ENCODE data around the gene NOVA1. TPM values are rescaled to one million over a fixed set of nuclear protein-coding genes. Genes with fewer than 3 reads are reported as not detected.
A peak's percentile ranks its signal among the peaks of the same experiment; 100 is the strongest.

Gene NOVA1
- total RNA-seq, 1 experiment from 2014 or later, result not detected

GRCh38 chr14:26597071-26597588 lies 703 bp downstream of the NOVA1 start:
- Histone ChIP-seq H3K36me3 (no peaks in the 10 kb centered on the region), H3K9me3 (no peaks in the 10 kb centered on the region), H3K4me3 (peak overlapping the region; percentile 53), H3K27me3 (no peaks in the 10 kb centered on the region; the same call in 1 of the 2 replicates)
- DNase-seq, result no peak

DNA sequence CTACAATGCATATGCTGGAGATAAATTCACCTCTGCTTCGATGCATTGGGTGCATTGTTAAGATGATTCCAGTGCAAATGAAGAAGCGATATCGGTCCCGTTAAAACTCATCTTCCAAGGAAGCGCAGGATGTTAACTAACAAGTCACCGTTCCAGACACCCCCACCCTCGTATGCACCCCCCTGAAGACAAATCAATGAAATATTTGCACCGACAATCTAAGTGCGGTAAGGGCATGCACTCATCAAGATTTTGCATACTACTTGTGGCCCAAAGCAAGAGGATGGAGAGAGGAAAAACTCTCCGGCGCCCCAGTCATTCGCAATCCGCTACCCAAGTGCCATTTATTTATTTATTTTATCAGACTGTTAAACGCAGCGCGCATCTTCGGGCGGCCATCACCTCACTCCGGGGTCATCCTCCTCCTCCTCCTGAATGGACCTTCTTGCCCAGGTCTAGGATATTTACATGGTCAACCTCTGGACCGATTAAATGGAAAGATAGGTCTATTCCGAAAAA lies 1.2 kb downstream of the NOVA1 start:
- peak overlapping the region; percentile 53 for H3K4me3 ChIP-seq
- no peaks in the 10 kb centered on the region for H3K36me3 ChIP-seq
- H3K27me3 ChIP-seq, result no peaks in the 10 kb centered on the region; the same call in 1 of the 2 replicates
- no peaks in the 10 kb centered on the region for H3K9me3 ChIP-seq
- DNase-seq, result no peak

DNA sequence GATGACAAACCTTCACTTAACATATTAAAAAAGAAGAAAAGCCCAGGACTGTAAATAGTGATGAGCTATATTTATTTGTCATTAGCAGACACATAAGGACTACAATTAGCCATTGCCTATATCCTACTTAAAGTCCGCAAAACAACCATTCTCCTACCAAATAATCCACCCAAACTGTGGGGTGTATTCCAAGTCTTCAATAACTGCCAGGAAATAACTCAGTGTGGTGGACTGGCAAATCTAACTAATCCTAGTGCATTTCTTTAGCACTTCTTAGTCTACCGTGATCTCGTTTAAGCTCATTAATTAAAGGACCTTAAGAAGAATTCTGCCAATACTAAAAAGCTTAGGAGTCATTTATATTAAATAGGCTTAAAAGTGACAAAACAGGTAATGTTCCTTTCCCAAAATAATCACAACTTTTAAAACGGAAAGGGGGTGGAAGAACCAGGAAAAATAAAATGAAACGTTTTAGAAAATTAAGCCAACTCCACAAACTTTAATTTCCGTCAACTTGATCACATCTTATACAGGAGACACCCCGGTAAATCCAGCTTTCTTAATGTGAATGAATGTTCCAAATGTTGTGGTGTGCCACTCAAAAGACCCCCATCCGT lies 1.8 kb downstream of the NOVA1 start:
- H3K36me3 ChIP-seq, result no peaks in the 10 kb centered on the region
- no peak for DNase-seq
- H3K27me3 ChIP-seq, result no peaks in the 10 kb centered on the region; the same call in 1 of the 2 replicates
- H3K9me3 ChIP-seq, result no peaks in the 10 kb centered on the region
- peak overlapping the region; percentile 53 for H3K4me3 ChIP-seq

DNA sequence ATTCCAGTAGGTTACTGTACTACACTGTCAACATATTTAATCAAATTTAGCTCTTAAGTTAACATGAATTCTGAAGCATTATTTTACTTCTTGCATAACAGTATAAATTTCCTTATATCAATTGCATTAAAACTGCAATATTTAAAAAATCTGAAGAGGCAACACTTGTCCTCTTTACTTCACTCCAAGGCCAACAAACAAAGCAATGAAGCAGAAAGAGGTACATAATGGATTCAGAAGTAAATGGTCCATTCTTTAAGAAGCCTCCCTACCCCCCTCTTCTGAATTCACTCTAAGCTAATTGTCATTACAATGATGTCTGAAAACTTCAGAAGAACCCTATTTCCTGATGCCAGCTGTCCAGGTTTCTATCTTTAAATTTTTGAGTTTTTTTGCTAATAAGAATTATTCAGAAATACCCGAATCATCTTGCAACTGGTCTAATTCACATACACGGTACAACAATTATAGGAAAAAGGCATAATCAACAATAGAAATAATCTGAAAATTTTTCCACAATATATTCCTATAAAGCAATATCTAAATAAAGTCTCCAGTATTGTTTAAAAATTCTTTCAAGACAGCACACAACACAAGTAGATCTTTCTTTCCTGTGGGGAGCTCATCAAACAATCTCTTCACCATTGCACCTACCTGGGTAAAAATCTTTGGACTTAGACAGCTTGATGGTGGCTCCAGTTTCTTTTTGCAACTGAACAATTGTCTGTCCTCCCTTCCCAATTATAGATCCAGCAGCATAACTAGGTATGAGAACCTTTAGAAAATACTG lies 2.9 kb downstream of the NOVA1 start:
- no peak for DNase-seq
- H3K4me3 ChIP-seq, result no peak overlapping the region

GRCh38 chr14:26594148-26594547 lies 3.7 kb downstream of the NOVA1 start:
- no peaks in the 10 kb centered on the region for H3K36me3 ChIP-seq
- no peaks in the 10 kb centered on the region; the same call in none of the 2 replicates for H3K27me3 ChIP-seq
- no peaks in the 10 kb centered on the region for H3K9me3 ChIP-seq
- DNase-seq, result no peak
- H3K4me3 ChIP-seq, result no peak overlapping the region

More for the DNA sequence above, 2.9 kb downstream of the NOVA1 start:
- H3K27me3 ChIP-seq, result no peaks in the 10 kb centered on the region; the same call in 1 of the 2 replicates
- H3K9me3 ChIP-seq, result no peaks in the 10 kb centered on the region
- H3K36me3 ChIP-seq, result no peaks in the 10 kb centered on the region

DNA sequence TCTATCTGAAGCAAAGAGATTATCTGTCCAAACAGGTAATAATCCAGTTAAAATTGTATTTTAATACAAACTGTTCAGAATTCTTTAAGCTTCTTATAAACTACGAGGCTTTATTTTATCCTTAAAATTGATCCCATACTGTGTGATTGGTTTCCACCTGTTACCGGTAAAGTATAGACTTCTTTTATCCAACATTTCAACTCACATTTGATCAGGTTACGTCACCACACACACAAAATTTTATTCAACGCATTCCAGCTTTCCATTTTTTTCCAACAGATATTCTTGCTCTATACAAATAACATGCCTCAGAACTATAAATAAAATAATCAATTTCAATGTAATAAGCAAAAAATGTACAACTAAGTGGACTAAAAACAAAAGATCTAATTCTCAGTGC lies 4.5 kb downstream of the NOVA1 start:
- Histone ChIP-seq H3K9me3 (no peaks in the 10 kb centered on the region), H3K4me3 (no peak overlapping the region), H3K27me3 (no peaks in the 10 kb centered on the region; the same call in none of the 2 replicates), H3K36me3 (no peaks in the 10 kb centered on the region)
- no peak for DNase-seq

DNA sequence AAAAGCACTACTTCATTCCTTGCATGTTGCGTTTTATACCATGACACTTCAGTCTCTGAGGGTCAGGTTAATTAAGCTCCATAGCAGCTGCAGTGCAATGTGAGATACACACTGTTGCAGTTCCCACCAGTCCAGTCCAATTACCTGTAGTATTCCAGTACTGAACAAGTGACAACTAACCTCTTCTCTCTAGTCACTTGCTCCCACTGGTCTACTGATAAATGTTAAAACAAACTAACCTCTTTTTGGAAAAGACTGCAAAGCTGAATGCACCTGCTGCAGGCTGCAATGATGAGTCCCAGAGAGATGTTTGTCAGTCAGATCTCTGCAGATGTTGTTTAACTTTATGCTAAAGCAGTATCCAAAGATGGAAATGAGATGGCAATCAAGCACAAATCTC lies 7.9 kb downstream of the NOVA1 start:
- no peak for DNase-seq
- H3K36me3 ChIP-seq, result no peaks in the 10 kb centered on the region
- no peak overlapping the region for H3K4me3 ChIP-seq
- H3K9me3 ChIP-seq, result no peaks in the 10 kb centered on the region
- H3K27me3 ChIP-seq, result no peaks in the 10 kb centered on the region; the same call in none of the 2 replicates

- no peaks in the 10 kb centered on the region for H3K27me3 ChIP-seq
- no peaks in the 10 kb centered on the region for H3K9me3 ChIP-seq
- H3K4me3 ChIP-seq, result no peak overlapping the region
- DNase-seq, result no peak
- no peaks in the 10 kb centered on the region for H3K36me3 ChIP-seq
These were observed 20.1 kb downstream of the NOVA1 start for GRCh38 chr14:26577711-26578110.

DNA sequence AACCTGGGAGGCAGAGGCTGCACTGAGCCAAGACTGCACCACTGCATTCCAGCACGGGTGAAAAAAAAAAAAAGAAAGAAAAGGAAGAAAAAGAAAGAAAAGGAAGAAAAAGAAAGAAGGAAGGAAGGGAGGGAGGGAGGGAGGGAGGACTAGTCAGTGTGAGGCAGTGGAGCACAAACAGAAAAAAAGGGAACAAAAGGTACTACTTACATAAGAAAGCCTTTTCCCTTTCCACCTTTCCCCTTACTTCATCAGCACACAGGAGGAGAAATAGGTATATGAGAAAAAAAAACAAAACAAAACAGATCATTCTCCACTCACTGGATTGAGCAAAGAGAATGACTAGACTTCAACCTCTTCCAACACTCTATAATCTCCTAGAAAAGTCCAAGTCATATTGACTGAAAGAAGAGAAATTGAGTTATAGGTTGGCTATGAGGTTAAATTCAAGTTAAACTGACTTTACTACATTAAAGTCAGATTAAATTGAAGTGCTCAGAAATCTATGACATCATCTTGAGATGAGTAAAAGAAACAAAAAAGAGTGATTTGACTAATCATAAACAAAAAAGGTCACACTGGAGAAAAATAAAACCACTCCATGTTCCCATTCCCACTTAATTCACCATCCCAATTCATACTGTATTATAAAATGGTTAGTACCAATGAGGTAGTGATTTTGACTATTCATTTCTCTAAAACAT lies 43.6 kb downstream of the NOVA1 start:
- Histone ChIP-seq H3K4me3 (no peak overlapping the region), H3K27me3 (no peaks in the 10 kb centered on the region), H3K36me3 (no peaks in the 10 kb centered on the region), H3K9me3 (no peaks in the 10 kb centered on the region)
- no peak for DNase-seq

DNA sequence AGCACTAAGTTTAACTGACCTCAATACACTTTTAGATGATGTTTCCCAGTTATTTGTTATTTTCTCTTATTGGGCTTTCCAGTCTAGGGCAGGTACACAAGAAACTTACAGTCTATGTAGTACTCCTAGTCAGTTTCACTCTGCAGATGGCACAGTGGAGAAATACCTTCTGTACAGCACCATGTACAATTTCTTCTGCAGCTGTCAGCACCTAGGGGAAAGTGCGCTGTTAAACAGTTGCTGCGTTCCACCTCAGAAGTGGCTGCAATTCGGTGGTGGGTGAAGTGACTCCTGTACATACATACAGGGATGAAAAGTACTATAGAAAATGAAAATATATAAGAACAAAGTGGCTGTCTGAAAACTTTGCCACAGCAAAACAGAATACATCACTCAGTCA lies 48.3 kb downstream of the NOVA1 start:
- no peaks in the 10 kb centered on the region for H3K36me3 ChIP-seq
- DNase-seq, result no peak
- H3K4me3 ChIP-seq, result no peak overlapping the region
- H3K27me3 ChIP-seq, result no peaks in the 10 kb centered on the region
- no peaks in the 10 kb centered on the region for H3K9me3 ChIP-seq

DNA sequence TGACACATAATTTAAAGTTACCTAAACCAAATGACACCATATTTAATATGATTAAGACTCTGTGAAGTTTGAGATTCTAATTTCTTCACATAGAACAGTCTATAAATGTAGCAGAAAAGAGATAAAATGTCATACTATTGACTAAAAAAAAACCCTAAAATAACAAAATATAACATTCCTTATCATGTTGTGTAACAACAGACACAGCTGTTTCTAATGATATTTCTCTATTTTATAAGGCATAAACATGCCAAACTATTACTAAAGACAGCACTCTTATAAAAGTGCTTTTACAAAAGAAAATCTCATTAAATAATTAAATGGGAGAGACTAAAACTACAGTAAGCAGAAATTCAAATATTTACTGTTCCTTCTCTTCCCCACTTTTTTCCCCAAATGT lies 49.4 kb downstream of the NOVA1 start:
- Histone ChIP-seq H3K4me3 (no peak overlapping the region), H3K9me3 (no peaks in the 10 kb centered on the region), H3K27me3 (no peaks in the 10 kb centered on the region), H3K36me3 (no peaks in the 10 kb centered on the region)
- DNase-seq, result no peak

DNA sequence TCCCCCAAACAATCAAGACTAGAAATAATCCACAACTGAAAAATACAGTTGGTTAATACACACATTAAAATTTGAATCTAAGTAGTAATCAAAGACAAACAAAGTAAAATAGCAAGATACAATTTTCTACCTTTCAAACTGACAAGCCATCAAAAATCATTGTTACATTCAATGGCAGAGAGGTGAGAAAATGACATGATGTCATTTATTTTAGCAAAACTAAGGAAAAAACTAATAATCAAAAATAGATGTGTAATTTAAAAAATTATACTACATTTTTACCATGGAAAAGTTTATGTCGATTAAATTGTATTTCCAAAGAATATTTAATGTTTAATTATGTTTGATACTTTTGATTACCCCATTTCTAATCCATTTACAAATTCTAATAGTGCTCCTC lies 59.7 kb downstream of the NOVA1 start:
- Histone ChIP-seq H3K9me3 (no peaks in the 10 kb centered on the region), H3K27me3 (no peaks in the 10 kb centered on the region), H3K4me3 (no peak overlapping the region), H3K36me3 (no peaks in the 10 kb centered on the region)
- DNase-seq, result no peak

DNA sequence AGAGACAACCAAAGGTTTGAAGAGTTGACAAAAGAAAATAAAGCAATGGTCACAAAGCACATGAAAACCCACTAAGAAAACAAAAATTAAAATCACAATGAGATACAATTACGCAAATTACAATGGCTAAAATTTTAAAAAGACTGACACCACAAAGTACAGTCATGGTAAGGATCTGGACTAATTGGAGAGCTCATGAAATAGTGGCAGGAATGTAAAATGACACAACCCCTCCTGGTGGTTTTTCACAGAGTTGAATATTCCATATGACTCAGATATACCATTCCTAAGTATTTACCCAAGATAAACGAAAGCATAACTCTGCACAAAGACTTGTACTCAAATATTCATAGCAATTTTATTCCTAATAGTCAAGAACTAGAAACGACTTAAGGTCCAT lies 65.9 kb downstream of the NOVA1 start:
- H3K4me3 ChIP-seq, result no peak overlapping the region
- H3K36me3 ChIP-seq, result no peaks in the 10 kb centered on the region
- no peaks in the 10 kb centered on the region for H3K27me3 ChIP-seq
- DNase-seq, result no peak
- H3K9me3 ChIP-seq, result no peaks in the 10 kb centered on the region

GRCh38 chr14:26528415-26529182 lies 69.2 kb downstream of the NOVA1 start:
- DNase-seq, result peak; percentile 56
- Histone ChIP-seq H3K4me3 (no peak overlapping the region), H3K9me3 (no peaks in the 10 kb centered on the region), H3K36me3 (no peaks in the 10 kb centered on the region), H3K27me3 (no peaks in the 10 kb centered on the region)

DNA sequence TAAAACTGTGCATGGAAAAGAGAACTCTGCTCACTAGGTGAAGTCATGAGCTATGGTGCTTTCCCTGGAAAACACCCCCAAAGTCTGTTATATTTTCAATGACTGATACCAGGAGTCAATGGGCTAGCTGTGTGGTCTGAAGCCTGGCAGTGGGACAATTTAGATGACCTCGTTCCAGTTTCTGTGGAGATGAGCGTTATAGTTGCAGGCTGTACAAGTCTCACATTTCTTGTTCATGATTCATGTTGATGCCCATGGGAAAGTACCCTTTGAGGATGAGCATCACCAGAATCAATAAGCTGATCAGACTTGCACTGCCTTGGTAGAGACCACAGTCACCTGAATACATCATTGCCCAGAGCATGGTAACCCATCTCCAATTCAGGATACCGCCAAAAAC lies 70.7 kb downstream of the NOVA1 start:
- Histone ChIP-seq H3K27me3 (no peaks in the 10 kb centered on the region), H3K4me3 (no peak overlapping the region), H3K9me3 (no peaks in the 10 kb centered on the region), H3K36me3 (no peaks in the 10 kb centered on the region)
- DNase-seq, result peak; percentile 9

- no peaks in the 10 kb centered on the region for H3K36me3 ChIP-seq
- no peaks in the 10 kb centered on the region for H3K9me3 ChIP-seq
- DNase-seq, result no peak
- H3K4me3 ChIP-seq, result no peak overlapping the region
- no peaks in the 10 kb centered on the region for H3K27me3 ChIP-seq
These were observed 71.7 kb downstream of the NOVA1 start for GRCh38 chr14:26526137-26526536.
